Lower leg skin (tissue), 3 donors: ENCODE data around the gene RUNX3.

Source experiments
- CTCF ChIP-seq, 3 donors: fragments of 450-650 bp; IDR thresholded peaks; one replicate each; pipeline ENCODE4 v1.5.1; 2016; ENCODE audit warnings: antibody characterized with exemption in 3 of 3, mild to moderate bottlenecking in 3 of 3, moderate library complexity in 2 of 3
- POLR2A ChIP-seq, 2 donors: fragments of 450-650 bp; IDR thresholded peaks; one replicate each; pipeline ENCODE4 v1.6.1; 2016 to 2017; ENCODE audit warnings: antibody characterized with exemption in 2 of 2, mild to moderate bottlenecking in 1 of 2, moderate library complexity in 1 of 2

GRCh38 chr1:24881034-24881433 is 49.0 kb downstream of the RUNX3 start:
- TF ChIP-seq CTCF (IDR thresholded peaks at IDR 0.05), result no peak
- TF ChIP-seq POLR2A (IDR thresholded peaks at IDR 0.05), result no peak
